AG04450 (cell line): ENCODE results near the gene MTHFSD. TPM values are rescaled to one million over a fixed set of nuclear protein-coding genes. Genes with fewer than 3 reads are reported as not detected.
A peak's percentile ranks its signal among the peaks of the same experiment; 100 is the strongest.

Experiments used
- CTCF ChIA-PET: fragments of 300-600, 350-600 bp; formaldehyde crosslinking; extraction: SDS; loops from one replicate; lab custom pipeline; 2022; ENCODE audit warnings: antibody characterized with exemption, inconsistent platforms; lab: Charles Lee
- POLR2A ChIA-PET: fragments of 350-600 bp; formaldehyde crosslinking; extraction: SDS; loops from one replicate; lab custom pipeline; 2021; ENCODE audit warnings: antibody characterized with exemption, inconsistent platforms; lab: Yijun Ruan, JAX
- DNase-seq: peaks from one replicate; pipeline ENCODE4 v3.0.0-alpha.2; 2011; ENCODE audit warnings: low read depth, low spot score
- H3K27ac ChIP-seq: one replicate; pipeline ENCODE4 v1.5.1; 2012; ENCODE audit warnings: low read depth, low read length, control low read depth
- H3K27me3 ChIP-seq: one replicate; pipeline ENCODE4 v1.6.0; 2012; ENCODE audit warnings: low read length; ENCODE audit not compliant: control insufficient read depth, insufficient read depth
- H3K4me3 ChIP-seq: 2 replicates; pipeline ENCODE4 v1.5.1; 2011; ENCODE audit warnings: mild to moderate bottlenecking, low read depth, low read length, control low read depth
- H3K9me3 ChIP-seq: 2 replicates; pipeline ENCODE4 v1.5.1; 2012; ENCODE audit warnings: low read length; ENCODE audit not compliant: control insufficient read depth, insufficient read depth
- CTCF ChIP-seq: IDR thresholded peaks from 2 replicates; pipeline ENCODE4 v1.5.1; 2011; ENCODE audit warnings: low read depth, low read length, control low read depth, inconsistent platforms
- polyA plus RNA-seq: library from polyadenylated mRNA; depleted of rRNA; stranded (reverse); fragments of >200 nt; gene quantifications from 2 replicates; pipeline ENCODE4 v1.2.3, GENCODE V29; 2011

Gene MTHFSD
- polyA plus RNA-seq, 1 experiment, result 16.7 TPM

DNA sequence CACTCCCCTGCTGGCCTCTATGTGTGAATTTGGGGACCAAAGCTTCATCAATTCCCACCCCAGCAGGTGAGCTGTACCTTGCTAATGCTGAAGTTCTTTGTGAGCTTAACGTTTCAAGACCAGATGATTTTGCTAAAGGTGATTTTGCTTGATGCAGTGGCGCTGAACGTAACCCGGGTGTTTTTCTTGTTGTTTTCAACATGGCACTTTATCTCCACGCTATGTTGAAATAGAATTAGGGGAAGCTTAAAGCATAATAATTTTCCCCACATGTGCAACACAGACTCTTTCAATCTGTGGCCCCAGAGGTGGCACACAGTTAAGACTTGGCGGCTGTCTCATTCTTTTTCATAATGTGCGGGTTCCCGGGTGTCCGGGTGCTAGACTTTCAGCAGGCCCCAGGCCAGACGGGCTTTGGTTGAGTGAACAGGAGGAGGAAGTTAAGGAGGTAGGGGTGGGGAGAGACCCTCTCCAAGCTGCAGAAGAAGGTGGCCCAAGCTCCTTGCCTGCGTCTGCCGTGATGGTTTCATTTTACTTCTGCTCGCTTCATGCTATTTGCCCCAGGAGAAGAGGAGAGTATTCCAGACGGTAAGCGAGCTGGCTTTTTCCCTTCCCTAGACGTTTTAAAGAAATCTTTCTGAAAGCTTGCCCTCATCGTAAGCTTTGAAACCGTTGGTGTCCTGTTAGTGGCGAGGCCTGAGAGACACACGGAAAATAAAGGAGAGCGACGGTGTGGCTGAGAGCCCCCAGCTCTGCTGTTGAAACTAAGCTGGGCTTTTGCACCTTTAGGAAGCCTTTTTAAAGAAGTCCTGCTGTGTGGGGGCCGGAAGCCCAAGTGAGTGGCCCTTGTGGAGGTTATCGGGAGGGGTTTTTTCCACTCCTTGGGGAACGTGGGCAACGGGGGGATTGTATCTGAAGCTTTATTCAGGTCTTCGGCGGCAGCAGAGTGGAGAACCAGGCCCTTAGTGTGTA lies 15.8 kb upstream of the MTHFSD start:
- no peak for TF ChIP-seq CTCF
- peak overlapping the region; percentile 88 for H3K4me3 ChIP-seq
- ChIA-PET POLR2A (no interaction called here), CTCF (interaction anchor here (0.7 to 2.6 kb wide), 3 partner anchors 190 to 492 kb away, joined by 3 to 21 read pairs (median 4); no protein-coding TSS in a partner anchor)
- H3K27ac ChIP-seq, result no peak overlapping the region
- H3K9me3 ChIP-seq, result no peaks in the 10 kb centered on the region
- no peak for DNase-seq
- no peaks in the 10 kb centered on the region for H3K27me3 ChIP-seq

DNA sequence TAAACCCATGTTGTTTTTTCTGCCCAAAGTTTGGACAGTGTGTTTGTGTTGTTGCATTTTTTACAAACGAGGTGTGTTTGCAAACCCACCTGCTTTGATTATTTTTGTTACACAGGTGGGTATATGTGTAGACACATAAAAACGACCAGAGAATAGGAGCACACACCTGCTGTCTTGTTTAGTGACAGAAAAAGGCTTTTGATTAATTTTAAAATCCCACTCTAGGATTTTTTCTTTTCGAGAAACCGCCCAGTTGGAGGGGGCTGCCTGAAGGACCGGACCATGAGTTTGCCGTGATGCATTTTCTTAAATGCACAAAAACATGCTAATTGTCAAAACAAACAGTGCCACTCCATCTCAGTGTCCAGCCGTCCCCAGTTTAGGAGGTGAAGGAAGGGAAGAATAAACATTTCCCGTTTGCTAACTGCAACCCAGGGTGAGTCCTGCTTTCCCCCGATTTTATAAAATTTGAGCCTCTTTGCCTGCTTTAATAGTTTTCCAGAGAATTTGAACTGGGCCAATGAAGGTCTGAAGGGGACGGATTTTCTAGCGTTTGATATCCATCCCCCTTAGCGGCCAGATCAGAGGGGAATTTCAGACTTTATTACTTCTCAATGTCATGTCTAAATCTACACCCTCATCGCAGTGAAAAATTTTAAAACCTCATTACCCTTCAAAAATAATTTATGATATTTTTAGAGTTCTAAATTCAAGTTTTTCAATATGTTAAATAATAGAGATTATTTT lies 14.8 kb upstream of the MTHFSD start:
- ChIA-PET POLR2A (interaction anchor here (0.6 kb wide), 1 partner anchor 293 kb away, joined by 3 read pairs; no protein-coding TSS in a partner anchor), CTCF (interaction anchor here (1.0 to 2.6 kb wide), 3 partner anchors 447 to 709 kb away, joined by 4 to 21 read pairs (median 4); no protein-coding TSS in a partner anchor)
- no peak for DNase-seq
- H3K9me3 ChIP-seq, result no peaks in the 10 kb centered on the region; the same call in 1 of the 2 replicates
- H3K27ac ChIP-seq, result no peak overlapping the region
- no peak for TF ChIP-seq CTCF
- peak overlapping the region; percentile 88 for H3K4me3 ChIP-seq
- H3K27me3 ChIP-seq, result no peaks in the 10 kb centered on the region

DNA sequence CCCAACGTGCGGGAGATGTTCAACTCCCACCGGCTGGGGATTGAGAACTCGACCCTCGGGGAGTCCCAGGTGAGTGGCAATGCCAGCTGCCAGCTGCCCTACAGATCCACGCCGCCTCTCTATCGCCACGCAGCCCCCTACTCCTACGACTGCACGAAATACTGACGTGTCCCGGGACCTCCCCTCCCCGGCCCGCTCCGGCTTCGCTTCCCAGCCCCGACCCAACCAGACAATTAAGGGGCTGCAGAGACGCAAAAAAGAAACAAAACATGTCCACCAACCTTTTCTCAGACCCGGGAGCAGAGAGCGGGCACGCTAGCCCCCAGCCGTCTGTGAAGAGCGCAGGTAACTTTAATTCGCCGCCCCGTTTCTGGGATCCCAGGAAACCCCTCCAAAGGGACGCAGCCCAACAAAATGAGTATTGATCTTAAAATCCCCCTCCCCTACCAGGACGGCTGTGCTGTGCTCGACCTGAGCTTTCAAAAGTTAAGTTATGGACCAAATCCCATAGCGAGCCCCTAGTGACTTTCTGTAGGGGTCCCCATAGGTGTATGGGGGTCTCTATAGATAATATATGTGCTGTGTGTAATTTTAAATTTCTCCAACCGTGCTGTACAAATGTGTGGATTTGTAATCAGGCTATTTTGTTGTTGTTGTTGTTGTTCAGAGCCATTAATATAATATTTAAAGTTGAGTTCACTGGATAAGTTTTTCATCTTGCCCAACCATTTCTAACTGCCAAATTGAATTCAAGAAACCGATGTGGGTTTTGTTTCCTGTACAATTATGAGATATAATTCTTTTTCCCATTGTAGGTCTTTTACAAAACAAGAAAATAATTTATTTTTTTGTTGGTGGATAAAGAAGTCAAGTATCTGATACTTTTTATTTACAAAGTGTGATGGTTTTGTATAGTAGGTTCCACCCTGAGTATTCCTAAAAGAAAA lies 13.9 kb upstream of the MTHFSD start:
- no peaks in the 10 kb centered on the region for H3K27me3 ChIP-seq
- peak overlapping the region; percentile 47 for H3K27ac ChIP-seq
- POLR2A ChIA-PET, result interaction anchor here (0.6 kb wide), 1 partner anchor 294 kb away, joined by 3 read pairs; no protein-coding TSS in a partner anchor
- H3K9me3 ChIP-seq, result no peaks in the 10 kb centered on the region; the same call in 1 of the 2 replicates
- no peak for TF ChIP-seq CTCF
- DNase-seq, result no peak
- H3K4me3 ChIP-seq, result peak overlapping the region; percentile 88
- CTCF ChIA-PET, result interaction anchor here (1.0 to 2.6 kb wide), 3 partner anchors 493 to 710 kb away, joined by 4 to 21 read pairs (median 4); no protein-coding TSS in a partner anchor

GRCh38 chr16:86567701-86568581 lies 12.9 kb upstream of the MTHFSD start:
- 0 out of 2 replicates have a peak, but pooled peaks have one; percentile 5 for TF ChIP-seq CTCF
- ChIA-PET CTCF (interaction anchor here (0.6 to 1.5 kb wide), 3 partner anchors 268 to 494 kb away, joined by 3 to 4 read pairs (median 4); no protein-coding TSS in a partner anchor), POLR2A (interaction anchor here (1.7 kb wide), 1 partner anchor 8 kb away, joined by 10 read pairs; no protein-coding TSS in a partner anchor)
- Histone ChIP-seq H3K9me3 (no peaks in the 10 kb centered on the region; the same call in 1 of the 2 replicates), H3K4me3 (peak overlapping the region; percentile 88), H3K27ac (peak overlapping the region; percentile 73), H3K27me3 (no peaks in the 10 kb centered on the region)
- DNase-seq, result no peak
